ENCODE data around the gene ITPRID2. TPM values are rescaled to one million over a fixed set of nuclear protein-coding genes. Genes with fewer than 3 reads are reported as not detected.

The ITPRID2 gene
- total and polyA plus RNA-seq, 2 of the 13 experiments (the other 11 are each of a cell fraction or from before 2014, with no cell fraction given), result 44.8 to 62.3 TPM

DNA sequence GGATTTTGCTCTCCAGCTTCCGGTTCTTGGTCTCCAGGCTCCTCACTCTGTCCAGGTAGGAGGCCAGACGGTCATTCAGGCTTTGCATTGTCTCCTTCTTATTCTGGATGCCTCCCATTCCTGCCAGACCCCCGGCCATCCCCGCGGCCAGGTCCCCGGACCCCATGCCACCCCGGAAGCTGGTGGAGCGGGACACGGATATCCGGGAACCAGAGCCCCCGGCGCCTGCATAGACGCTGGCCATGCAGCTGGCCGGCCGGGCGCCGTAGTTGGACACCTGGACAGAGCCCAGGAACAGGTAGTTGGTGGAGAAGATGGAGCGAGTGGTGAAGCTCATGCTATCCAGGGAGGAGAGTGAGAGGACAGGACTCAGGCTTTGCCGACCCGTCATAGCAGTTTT is 70.6 kb downstream of the ITPRID2 start (continued):
- TF ChIP-seq, protein P1, sequence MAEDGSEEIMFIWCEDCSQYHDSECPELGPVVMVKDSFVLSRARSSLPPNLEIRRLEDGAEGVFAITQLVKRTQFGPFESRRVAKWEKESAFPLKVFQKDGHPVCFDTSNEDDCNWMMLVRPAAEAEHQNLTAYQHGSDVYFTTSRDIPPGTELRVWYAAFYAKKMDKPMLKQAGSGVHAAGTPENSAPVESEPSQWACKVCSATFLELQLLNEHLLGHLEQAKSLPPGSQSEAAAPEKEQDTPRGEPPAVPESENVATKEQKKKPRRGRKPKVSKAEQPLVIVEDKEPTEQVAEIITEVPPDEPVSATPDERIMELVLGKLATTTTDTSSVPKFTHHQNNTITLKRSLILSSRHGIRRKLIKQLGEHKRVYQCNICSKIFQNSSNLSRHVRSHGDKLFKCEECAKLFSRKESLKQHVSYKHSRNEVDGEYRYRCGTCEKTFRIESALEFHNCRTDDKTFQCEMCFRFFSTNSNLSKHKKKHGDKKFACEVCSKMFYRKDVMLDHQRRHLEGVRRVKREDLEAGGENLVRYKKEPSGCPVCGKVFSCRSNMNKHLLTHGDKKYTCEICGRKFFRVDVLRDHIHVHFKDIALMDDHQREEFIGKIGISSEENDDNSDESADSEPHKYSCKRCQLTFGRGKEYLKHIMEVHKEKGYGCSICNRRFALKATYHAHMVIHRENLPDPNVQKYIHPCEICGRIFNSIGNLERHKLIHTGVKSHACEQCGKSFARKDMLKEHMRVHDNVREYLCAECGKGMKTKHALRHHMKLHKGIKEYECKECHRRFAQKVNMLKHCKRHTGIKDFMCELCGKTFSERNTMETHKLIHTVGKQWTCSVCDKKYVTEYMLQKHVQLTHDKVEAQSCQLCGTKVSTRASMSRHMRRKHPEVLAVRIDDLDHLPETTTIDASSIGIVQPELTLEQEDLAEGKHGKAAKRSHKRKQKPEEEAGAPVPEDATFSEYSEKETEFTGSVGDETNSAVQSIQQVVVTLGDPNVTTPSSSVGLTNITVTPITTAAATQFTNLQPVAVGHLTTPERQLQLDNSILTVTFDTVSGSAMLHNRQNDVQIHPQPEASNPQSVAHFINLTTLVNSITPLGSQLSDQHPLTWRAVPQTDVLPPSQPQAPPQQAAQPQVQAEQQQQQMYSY (CRISPR knock-in tag; IDR thresholded peaks at IDR 0.05), result no peak
- TF ChIP-seq, protein P2, sequence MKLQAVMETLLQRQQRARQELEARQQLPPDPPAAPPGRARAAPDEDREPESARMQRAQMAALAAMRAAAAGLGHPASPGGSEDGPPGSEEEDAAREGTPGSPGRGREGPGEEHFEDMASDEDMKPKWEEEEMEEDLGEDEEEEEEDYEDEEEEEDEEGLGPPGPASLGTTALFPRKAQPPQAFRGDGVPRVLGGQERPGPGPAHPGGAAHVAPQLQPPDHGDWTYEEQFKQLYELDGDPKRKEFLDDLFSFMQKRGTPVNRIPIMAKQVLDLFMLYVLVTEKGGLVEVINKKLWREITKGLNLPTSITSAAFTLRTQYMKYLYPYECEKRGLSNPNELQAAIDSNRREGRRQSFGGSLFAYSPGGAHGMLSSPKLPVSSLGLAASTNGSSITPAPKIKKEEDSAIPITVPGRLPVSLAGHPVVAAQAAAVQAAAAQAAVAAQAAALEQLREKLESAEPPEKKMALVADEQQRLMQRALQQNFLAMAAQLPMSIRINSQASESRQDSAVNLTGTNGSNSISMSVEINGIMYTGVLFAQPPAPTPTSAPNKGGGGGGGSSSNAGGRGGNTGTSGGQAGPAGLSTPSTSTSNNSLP (IDR thresholded peaks at IDR 0.05; ENCODE audit: low read depth, low read length), result no peak
- TF ChIP-seq ZNF772 (CRISPR knock-in tag; IDR thresholded peaks at IDR 0.05), result no peak

DNA sequence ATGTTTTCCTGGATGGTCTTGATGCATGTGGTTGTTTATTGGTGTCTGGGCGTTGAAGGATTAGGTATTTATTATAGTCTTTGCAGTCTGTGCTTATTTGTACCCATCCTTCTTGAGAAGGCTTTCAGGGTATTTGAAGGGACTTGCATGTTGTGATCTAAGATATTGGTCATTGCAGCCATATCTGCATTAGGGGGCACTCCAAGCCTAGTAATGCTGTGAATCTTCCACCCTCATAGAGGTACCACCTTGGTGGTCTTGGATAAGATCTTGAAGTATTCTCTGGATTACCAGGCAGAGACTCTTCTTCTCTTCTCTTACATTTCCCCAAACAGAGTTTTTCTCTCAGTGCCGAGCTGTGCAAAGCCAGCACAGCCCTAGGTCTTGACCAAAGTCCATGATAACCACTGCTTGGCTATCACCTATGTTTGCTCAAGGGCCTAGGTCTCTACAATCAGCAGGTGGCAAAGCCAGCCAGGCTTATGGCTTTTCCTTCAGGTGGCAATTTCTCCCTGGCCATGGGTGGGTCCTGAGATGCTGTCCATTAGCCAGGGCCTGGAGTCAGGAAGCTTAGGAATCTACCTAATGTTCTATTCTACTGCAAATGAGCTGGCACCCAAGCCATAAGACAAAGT is 78.7 kb downstream of the ITPRID2 start:
- H3K4me2 ChIP-seq (ENCODE audit: low read depth, low read length), result no peak overlapping the region
- no peak overlapping the region for H3K27ac ChIP-seq (ENCODE audit: extremely low read length, insufficient read depth, low read length)
- H4K20me1 ChIP-seq (ENCODE audit: insufficient read depth, low read length), result no peaks in the 10 kb centered on the region
- CTCF ChIA-PET (ENCODE audit: low intra/inter-chr PET ratio, low total read pairs), result no interaction called here
- no peaks in the 10 kb centered on the region for H3K9me3 ChIP-seq (ENCODE audit: low read length)
- no TSS peak for BruUV-seq (replicated peaks)
- peak; percentile 16 for DNase-seq (ENCODE audit: low spot score)
- intact Hi-C loops (cut with micrococcal nuclease; ENCODE audit: unreplicated experiment), result no loop called here
- no peak overlapping the region for H2AFZ ChIP-seq (ENCODE audit: low read length)
- H3K27me3 ChIP-seq (ENCODE audit: control insufficient read depth in 1 of 2, insufficient read depth in 2 of 2, low read length in 2 of 2), result no peaks in the 10 kb centered on the region
- no peak overlapping the region for H3K9ac ChIP-seq (ENCODE audit: insufficient read depth, low read depth, low read length)
- H3K79me2 ChIP-seq (ENCODE audit: insufficient read depth, low read length), result no peaks in the 10 kb centered on the region
- peak; percentile 99 for ATAC-seq
- peaks cover 12% of the 10 kb centered on the region for H3K4me1 ChIP-seq (ENCODE audit: insufficient read depth, low read length)
- no peak overlapping the region for H3K4me3 ChIP-seq (replicated peaks in 1 of 3; ENCODE audit: insufficient read depth in 1 of 3, low read depth in 2 of 3, low read length in 3 of 3)
- FAIRE-seq, result no peak
- POLR2A ChIA-PET, result no interaction called here
- H3K36me3 ChIP-seq (replicated peaks in 1 of 2; ENCODE audit: control insufficient read depth in 1 of 2, insufficient read depth in 2 of 2, low read length in 2 of 2), result no peaks in the 10 kb centered on the region
- in situ Hi-C loops (cut with HindIII; ENCODE audit: extremely low pct_ligation_motif_present, low pct_unique_long_range_greater_than_20kb), result no loop called here
- 13% methylated on average over 2 of the region's 2 CpGs for WGBS (ENCODE audit: low lambda C conversion rate)
- TF ChIP-seq FOXA1 (IDR thresholded peaks at IDR 0.05) (no peak), FOXA1 (CRISPR knock-in tag; IDR thresholded peaks at IDR 0.05) (peak; percentile 26; the same call in 1 of the 2 replicates), ZNF12 (CRISPR knock-in tag; IDR thresholded peaks at IDR 0.05) (0 out of 2 replicates have a peak, but pooled peaks have one; percentile 17), ZSCAN29 (CRISPR knock-in tag; conservative IDR thresholded peaks at IDR 0.05) (no peak), ZMYM4 (CRISPR knock-in tag; IDR thresholded peaks at IDR 0.05) (peak; percentile 86), ZMYM2 (CRISPR knock-in tag; IDR thresholded peaks at IDR 0.05) (no peak)
- TF ChIP-seq, protein P3, sequence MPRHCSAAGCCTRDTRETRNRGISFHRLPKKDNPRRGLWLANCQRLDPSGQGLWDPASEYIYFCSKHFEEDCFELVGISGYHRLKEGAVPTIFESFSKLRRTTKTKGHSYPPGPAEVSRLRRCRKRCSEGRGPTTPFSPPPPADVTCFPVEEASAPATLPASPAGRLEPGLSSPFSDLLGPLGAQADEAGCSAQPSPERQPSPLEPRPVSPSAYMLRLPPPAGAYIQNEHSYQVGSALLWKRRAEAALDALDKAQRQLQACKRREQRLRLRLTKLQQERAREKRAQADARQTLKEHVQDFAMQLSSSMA (CRISPR knock-in tag; IDR thresholded peaks at IDR 0.05), result no peak
- TF ChIP-seq, protein P4, sequence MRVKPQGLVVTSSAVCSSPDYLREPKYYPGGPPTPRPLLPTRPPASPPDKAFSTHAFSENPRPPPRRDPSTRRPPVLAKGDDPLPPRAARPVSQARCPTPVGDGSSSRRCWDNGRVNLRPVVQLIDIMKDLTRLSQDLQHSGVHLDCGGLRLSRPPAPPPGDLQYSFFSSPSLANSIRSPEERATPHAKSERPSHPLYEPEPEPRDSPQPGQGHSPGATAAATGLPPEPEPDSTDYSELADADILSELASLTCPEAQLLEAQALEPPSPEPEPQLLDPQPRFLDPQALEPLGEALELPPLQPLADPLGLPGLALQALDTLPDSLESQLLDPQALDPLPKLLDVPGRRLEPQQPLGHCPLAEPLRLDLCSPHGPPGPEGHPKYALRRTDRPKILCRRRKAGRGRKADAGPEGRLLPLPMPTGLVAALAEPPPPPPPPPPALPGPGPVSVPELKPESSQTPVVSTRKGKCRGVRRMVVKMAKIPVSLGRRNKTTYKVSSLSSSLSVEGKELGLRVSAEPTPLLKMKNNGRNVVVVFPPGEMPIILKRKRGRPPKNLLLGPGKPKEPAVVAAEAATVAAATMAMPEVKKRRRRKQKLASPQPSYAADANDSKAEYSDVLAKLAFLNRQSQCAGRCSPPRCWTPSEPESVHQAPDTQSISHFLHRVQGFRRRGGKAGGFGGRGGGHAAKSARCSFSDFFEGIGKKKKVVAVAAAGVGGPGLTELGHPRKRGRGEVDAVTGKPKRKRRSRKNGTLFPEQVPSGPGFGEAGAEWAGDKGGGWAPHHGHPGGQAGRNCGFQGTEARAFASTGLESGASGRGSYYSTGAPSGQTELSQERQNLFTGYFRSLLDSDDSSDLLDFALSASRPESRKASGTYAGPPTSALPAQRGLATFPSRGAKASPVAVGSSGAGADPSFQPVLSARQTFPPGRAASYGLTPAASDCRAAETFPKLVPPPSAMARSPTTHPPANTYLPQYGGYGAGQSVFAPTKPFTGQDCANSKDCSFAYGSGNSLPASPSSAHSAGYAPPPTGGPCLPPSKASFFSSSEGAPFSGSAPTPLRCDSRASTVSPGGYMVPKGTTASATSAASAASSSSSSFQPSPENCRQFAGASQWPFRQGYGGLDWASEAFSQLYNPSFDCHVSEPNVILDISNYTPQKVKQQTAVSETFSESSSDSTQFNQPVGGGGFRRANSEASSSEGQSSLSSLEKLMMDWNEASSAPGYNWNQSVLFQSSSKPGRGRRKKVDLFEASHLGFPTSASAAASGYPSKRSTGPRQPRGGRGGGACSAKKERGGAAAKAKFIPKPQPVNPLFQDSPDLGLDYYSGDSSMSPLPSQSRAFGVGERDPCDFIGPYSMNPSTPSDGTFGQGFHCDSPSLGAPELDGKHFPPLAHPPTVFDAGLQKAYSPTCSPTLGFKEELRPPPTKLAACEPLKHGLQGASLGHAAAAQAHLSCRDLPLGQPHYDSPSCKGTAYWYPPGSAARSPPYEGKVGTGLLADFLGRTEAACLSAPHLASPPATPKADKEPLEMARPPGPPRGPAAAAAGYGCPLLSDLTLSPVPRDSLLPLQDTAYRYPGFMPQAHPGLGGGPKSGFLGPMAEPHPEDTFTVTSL (CRISPR knock-in tag; IDR thresholded peaks at IDR 0.05; ENCODE audit: borderline replicate concordance), result peak; percentile 45; the same call in 1 of the 2 replicates
